Measurements from ENCODE around the gene PRLHR.

GRCh38 chr10:118586911-118587310 lies 8.5 kb downstream of the PRLHR start:
- no peak for TF ChIP-seq CTCF (IDR thresholded peaks at IDR 0.05)
- no peak for TF ChIP-seq POLR2A (IDR thresholded peaks at IDR 0.05)

All from lower leg skin (tissue), 3 donors.